ENCODE measurements around the gene HILPDA. TPM values are rescaled to one million over a fixed set of nuclear protein-coding genes. Genes with fewer than 3 reads are reported as not detected.

Gene HILPDA
- total and polyA plus RNA-seq, 8 donors = 2.0 to 7.4 (median 4.9) TPM

- no peak for DNase-seq
- ATAC-seq = no peak
- intact Hi-C loops (cut with DNase I) = loop anchor here in 1 of 3 donors (5.0 kb wide), 1 partner anchor 34 kb away; the partner anchor contains the start of gene HILPDA
Measured at GRCh38 chr7:128422842-128423241, 32.8 kb upstream of the HILPDA start.

GRCh38 chr7:128424686-128425275 lies 30.9 kb upstream of the HILPDA start:
- Histone ChIP-seq H3K27me3 (no peaks in the 10 kb centered on the region), H3K36me3 (no peaks in the 10 kb centered on the region), H3K4me1 (no peaks in the 10 kb centered on the region), H3K9me3 (no peaks in the 10 kb centered on the region), H3K27ac (no peak overlapping the region), H3K4me3 (no peak overlapping the region)
- ATAC-seq (no peak), DNase-seq (no peak), FAIRE-seq (no peak)
- intact Hi-C loops (cut with DNase I) = loop anchor here in 1 of 3 donors (5.0 kb wide), 1 partner anchor 33 kb away; the partner anchor contains the start of gene HILPDA
- 46 to 70% methylated on average over 1 of the region's 1 CpG for WGBS, 2 donors
- no peak for TF ChIP-seq CTCF (IDR thresholded peaks at IDR 0.05)

More at GRCh38 chr7:128422842-128423241, 32.8 kb upstream of the HILPDA start:
- no peak overlapping the region for H3K27ac ChIP-seq
- no peaks in the 10 kb centered on the region for H3K9me3 ChIP-seq
- no peaks in the 10 kb centered on the region for H3K36me3 ChIP-seq
- no peaks in the 10 kb centered on the region for H3K27me3 ChIP-seq
- H3K4me3 ChIP-seq = no peak overlapping the region
- TF ChIP-seq CTCF (IDR thresholded peaks at IDR 0.05) = no peak
- WGBS, 2 donors = 63 to 79% methylated on average over 3 of the region's 3 CpGs
- no peaks in the 10 kb centered on the region for H3K4me1 ChIP-seq
- no peak for FAIRE-seq

- TF ChIP-seq CTCF (IDR thresholded peaks at IDR 0.05) = peak; percentile 60 to 81 (median 74)
- FAIRE-seq = no peak
- Histone ChIP-seq H3K36me3 (no peaks in the 10 kb centered on the region), H3K27me3 (no peaks in the 10 kb centered on the region), H3K27ac (no peak overlapping the region), H3K4me1 (no peaks in the 10 kb centered on the region), H3K4me3 (no peak overlapping the region), H3K9me3 (no peaks in the 10 kb centered on the region)
- intact Hi-C loops (cut with DNase I) = loop anchor here in 1 of 3 donors (2.0 kb wide), 1 partner anchor 35 kb away; no protein-coding TSS in a partner anchor
- WGBS, 2 donors = 29 to 38% methylated on average over 4 of the region's 4 CpGs
- peak; percentile 65 to 88 (median 80) for ATAC-seq
- DNase-seq = peak in 5 of 6 donors; percentile 23 to 83 (median 53)
Measured at GRCh38 chr7:128425850-128426249, 29.8 kb upstream of the HILPDA start.

- WGBS, 2 donors = 8% methylated on average over 7 of the region's 7 CpGs
- Histone ChIP-seq H3K9me3 (no peaks in the 10 kb centered on the region), H3K4me3 (no peak overlapping the region), H3K27me3 (no peaks in the 10 kb centered on the region), H3K4me1 (no peaks in the 10 kb centered on the region), H3K27ac (no peak overlapping the region), H3K36me3 (no peaks in the 10 kb centered on the region)
- intact Hi-C loops (cut with DNase I) = loop anchor here in 1 of 3 donors (2.0 kb wide), 1 partner anchor 33 kb away; no protein-coding TSS in a partner anchor
- TF ChIP-seq CTCF (IDR thresholded peaks at IDR 0.05) = peak; percentile 46 to 75 (median 70)
- DNase-seq (peak in 1 of 6 donors; percentile 43), ATAC-seq (peak; percentile 77 to 90 (median 88)), FAIRE-seq (no peak)
Measured at GRCh38 chr7:128427289-128427891, 28.3 kb upstream of the HILPDA start.

GRCh38 chr7:128430207-128430606 lies 25.5 kb upstream of the HILPDA start:
- DNase-seq (no peak), ATAC-seq (no peak), FAIRE-seq (no peak)
- Histone ChIP-seq H3K36me3 (no peaks in the 10 kb centered on the region), H3K27ac (no peak overlapping the region), H3K4me1 (no peaks in the 10 kb centered on the region), H3K4me3 (no peak overlapping the region), H3K9me3 (no peaks in the 10 kb centered on the region), H3K27me3 (no peaks in the 10 kb centered on the region)
- 57 to 61% methylated on average over 3 of the region's 3 CpGs for WGBS, 2 donors
- TF ChIP-seq CTCF (IDR thresholded peaks at IDR 0.05) = no peak
- intact Hi-C loops (cut with DNase I) = no loop called here

Measured in pancreas (tissue), 10 donors.